HG03097 (cell line): ENCODE results near the gene SLC16A7.
"Not testable (repeated sequence)": the region's sequence is repeated elsewhere in the genome, so short reads cannot be mapped to it uniquely, and the experiment has no call there.

Experiments used
- ATAC-seq: cut with Tn5 transposase; IDR thresholded peaks from one replicate; pipeline ENCODE4 v1.9.1; 2021; ENCODE audit not compliant: unreplicated experiment, low FRiP score

Gene SLC16A7

DNA sequence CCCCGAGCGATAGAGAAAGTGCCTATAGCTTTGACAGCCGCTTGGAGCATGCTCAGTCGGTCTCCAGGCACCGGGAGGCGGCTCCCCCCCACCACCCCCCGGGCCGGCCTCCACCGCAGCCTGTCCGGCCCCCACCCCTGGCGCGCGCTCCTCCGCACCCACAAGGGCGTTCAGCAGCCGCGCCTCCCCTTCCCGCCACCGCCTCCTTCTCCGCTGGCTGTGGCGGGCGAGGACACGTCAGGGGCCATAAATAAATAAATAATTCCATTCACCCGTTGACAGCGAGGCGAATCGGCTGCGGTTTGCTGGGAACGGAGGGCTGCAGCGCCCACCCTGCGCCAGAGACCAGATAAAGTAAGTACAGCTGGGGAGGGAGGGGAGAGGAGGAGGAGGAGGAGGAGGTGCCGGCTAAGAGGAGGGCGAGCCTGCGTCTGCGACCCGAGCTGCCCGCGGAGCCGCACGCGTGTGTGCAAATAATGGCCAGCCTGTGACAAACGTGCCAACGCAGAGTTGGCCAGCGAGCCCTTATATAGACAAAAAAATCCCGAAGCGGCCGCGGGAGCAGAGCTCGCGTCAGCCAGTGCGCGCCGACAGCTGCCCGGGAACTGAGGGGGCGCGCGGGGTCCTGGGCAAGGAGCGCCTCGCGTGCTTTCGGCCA, at the start of gene SLC16A7:
Gene SLC16A7, plus strand, starts transcription at position 147 of the 658 bp plus-strand sequence. CDS start 108,773 bp downstream, outside the sequence.
- peak; percentile 60 for ATAC-seq

DNA sequence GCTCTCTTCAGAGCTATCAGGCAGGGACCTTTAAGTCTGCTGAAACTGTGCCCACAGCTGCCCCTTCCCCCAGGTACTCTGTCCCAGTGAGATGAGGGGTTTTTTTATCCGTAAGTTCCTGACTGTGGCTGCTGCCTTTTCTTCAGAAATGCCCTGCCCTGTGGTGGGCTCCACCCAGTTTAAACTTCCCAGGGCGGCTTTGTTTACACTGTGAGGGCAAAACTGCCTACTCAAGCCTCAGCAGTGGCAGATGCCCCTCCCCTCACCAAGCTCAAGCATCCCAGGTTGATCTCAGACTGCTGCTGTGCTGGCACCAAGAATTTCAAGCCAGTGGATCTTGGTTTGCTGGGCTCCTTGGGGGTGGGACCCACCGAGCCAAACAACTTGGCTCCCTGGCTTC, 46.9 kb upstream of the SLC16A7 start:
- ATAC-seq, result no peak

- ATAC-seq, result no peak
Measured at GRCh38 chr12:59559696-59560095, 36.1 kb upstream of the SLC16A7 start.

DNA sequence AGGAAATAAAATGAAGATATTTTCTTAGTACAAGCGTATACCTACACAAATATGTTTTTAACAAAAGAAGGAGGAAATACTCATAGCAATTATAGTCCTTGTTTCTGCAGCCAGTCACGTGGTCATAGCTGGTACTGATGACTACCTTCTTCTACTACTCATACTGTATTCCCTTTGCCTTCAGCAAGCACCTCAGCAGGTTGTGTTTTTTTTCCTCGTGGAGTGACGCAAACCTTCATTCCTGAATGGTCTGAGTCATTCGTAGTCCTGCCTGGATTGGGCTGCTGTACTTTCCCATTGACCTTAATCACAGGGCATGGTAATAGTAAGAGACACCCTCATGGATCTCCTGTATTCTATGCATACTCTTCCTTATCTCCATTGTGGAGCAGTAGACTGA, 25.7 kb upstream of the SLC16A7 start:
- no peak for ATAC-seq

DNA sequence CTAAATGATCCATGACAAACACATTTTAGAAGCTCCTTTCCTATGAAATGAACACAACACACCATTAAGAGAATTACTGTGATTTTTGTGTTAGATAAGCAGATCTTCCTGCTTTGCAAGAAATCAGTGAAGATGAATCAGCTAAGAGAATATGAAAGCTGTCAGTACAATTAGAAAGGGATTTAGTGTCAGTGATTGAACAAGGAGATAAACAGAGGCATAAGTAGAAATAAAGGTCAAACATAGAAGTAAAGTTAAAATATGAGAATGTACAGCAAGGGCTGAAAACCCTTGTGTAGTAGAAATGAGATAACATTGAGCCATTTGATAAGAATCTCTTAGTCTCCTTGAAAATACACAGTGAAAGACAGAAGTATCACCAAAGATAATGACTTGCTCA, 21.4 kb upstream of the SLC16A7 start:
- no peak for ATAC-seq

DNA sequence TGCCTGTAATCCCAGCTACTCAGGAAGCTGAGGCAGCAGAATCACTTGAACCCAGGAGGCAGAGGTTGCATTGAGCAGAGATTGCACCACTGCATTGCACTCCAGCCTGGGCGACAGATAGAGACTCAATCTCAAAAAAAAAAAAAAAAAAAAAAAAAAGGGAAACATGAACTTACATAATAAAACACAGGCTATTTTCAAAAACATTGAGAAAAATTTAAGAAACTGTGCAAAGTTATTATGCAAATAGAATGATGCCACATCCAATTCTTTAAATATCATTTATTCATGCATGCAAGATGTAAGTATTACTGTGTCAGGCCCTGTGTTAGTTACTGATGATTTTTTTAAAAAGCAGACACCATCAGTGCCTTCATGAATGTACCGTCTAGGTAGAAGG, 20.0 kb upstream of the SLC16A7 start:
- ATAC-seq, result no peak

DNA sequence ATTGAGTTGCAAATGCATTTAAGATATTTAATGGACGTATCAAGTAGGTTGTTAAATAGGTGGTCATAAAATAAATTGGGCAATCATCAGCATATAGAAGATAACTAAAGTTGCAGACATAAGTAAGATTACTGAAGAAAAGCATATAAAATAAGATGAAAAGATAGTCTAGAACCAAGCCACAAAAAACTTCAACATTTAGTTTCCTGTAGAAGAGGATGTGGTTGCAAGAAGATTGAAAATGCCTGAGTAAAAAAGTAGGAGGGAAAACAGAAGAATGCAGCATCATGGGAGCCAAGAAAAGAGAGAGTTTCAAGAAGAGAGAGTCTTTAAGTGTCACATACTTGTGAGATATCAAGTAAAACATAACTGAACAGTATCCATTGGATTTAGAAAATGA, 17.6 kb upstream of the SLC16A7 start:
- ATAC-seq, result no peak

GRCh38 chr12:59579631-59580030, 16.2 kb upstream of the SLC16A7 start:
- ATAC-seq, result no peak

DNA sequence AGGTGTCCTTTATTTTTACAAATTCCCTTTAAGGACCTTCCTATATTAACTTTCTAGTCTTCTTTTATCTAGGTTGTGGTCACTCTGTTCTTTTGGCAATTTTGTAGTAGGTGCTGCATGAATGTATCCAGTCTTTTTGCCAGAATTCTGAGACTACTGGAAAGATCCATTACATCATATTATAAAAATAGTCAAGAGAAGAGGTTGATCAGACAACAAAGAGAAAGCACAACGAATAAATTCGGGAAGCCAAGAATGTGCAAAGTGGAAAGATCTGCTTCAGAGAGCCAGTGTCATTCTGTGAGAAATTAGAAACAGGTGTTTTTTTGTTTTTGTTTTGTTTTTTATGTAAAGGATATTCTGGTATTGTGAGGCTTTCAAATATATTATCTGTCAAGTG, 15.8 kb upstream of the SLC16A7 start:
- no peak for ATAC-seq

GRCh38 chr12:59583003-59583712, 12.7 kb upstream of the SLC16A7 start:
- ATAC-seq, result no peak

DNA sequence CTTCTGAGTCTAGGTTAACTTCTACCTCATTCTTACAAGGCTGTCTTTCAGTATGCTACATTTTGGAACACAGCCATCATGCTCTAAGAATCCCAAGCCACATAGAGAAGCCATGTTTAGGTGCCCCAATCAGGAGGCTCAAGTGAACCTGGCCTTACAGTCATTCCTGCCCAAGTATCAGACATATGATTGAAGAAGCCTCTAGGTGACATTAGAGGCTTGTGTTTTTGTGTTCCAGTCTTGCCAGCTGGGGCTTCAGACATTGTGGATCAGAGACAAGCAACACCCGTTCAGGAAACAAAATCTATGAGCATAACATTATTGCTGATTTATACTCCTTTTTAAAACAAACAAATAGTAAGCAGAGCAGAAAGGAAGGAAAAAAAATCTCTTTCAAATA, 8.1 kb upstream of the SLC16A7 start:
- ATAC-seq, result no peak

DNA sequence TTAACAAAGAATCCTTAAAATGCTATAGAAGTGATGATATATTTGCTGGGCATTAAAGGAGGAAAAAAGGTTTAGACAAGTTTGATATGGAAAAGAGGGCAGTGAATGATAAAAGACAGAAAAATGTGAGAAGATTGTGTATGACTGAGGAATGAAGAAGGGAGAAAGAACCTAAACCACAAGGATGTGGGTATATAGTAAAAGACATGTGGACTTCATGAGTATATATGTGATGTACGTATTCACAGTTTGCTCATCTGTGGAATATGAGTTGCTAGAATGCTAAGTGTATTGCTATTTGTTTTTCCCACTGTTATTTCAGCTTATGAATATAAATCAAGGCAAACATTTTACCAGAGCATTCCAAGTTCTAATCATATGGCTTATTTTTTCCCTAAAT, 2.1 kb upstream of the SLC16A7 start:
- ATAC-seq, result no peak

GRCh38 chr12:59594943-59595500, 807 bp upstream of the SLC16A7 start:
- no peak for ATAC-seq

DNA sequence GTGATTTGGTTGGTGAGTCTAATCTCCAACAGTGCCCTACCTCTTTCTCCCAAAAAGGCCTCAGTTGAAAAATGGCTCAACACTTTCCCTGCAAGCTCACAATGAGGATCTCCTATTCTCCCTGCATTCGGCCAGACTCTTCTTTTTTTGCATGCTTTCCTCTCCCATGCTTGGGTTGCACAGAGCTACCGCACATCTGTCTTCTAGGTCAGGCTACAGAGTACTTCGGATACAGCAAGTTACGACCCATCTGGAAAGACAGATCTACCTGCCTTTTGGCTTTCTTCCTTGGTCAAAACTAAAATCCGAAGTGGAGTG, 305 bp upstream of the SLC16A7 start:
- ATAC-seq, result no peak

DNA sequence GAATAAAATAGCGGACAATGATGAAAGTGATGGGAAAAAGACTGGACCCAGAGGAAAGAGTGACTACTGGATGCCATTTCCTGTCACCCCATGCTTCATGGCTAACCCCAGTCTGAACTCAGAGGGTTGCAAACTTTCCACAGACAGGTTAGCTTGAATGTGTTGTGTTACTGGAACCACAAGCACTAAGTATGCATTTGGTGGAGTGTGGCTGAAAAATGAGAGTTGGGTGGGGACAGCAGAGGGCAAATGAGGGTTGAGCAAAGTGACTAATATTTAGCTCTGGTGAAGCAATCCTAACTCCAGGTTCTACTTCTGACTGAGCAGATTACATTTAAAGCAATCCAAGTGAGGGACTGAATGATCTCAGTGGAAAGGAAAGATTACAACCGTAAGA, 1.6 kb downstream of the SLC16A7 start:
- ATAC-seq, result peak; percentile 58

GRCh38 chr12:59600171-59600570, 4.3 kb downstream of the SLC16A7 start:
- ATAC-seq, result no peak

- no peak for ATAC-seq
Measured at GRCh38 chr12:59603754-59604153, 7.9 kb downstream of the SLC16A7 start.

DNA sequence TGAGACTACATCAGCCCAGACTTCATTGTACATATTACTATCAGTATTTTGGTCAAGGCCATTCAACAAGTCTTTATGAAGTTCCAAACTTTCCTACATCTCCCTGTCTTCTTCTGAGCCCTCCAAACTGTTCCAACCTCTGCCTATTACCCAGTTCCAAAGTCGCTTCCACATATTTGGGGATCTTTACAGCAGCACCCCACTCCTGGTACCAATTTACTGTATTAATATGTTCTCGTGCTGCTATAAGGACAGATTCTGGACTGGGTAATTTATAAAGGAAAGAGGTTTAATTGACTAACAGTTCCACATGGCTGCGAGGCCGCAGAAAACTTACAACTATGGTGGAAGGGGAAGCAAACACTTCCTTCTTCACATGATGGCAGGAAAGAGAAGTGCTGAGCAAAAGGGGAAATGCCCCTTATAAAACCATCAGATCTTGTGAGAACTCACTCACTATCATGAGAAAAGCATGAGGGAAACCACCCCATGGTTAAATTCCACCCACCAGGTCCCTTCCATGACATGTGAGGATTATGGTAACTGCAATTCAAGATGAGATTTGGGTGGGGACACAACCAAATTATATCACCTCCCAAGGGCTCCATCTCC, 17.1 kb downstream of the SLC16A7 start:
- ATAC-seq, result not testable (repeated sequence)

- ATAC-seq, result no peak
Measured at GRCh38 chr12:59615392-59616165, 19.8 kb downstream of the SLC16A7 start.

DNA sequence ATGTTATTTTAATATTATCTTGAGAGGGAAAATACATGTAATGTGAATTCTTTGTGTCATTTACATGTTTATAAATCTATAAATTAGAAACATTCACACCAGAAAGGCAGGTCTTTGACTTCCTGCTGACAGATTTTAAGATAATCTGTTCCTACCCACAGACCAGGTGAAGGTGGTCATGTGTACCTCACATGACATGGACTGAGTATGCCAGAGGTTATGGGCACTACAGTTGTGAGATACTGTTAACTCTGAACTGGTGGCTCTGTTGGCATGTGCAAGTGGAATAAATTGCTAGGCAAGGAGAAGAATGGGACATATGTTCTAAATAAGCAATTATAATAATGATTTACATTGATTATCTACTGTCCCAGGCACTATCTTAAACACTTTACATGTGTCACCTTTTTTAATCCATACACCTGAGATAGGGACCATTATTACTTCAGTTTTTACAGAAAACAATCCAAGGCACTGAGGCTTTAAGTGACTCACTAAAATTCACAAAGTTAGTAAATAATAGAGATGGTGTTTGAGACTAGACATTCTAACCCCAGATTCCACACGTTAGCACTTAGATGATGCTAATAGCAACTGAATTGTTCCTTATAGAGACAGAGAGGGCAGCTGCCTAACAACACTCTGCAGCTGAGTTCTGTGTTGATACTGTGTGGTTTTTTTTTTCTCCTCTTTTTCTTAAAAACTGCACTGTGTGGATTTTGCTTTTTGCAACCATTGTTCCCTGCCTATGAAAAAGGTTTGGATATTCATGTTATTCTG, 23.8 kb downstream of the SLC16A7 start:
- ATAC-seq, result no peak
